HEK293 (cell line): ENCODE results near the gene CSTF1.

Experiments
- CTCF ChIA-PET: fragments of 350-600 bp; formaldehyde crosslinking; extraction: SDS; loops from one replicate; lab custom pipeline; 2021; ENCODE audit warnings: antibody characterized with exemption; lab: Yijun Ruan, JAX
- POLR2A ChIA-PET: fragments of 300-600 bp; formaldehyde crosslinking; extraction: SDS; loops from one replicate; lab custom pipeline; 2020; ENCODE audit warnings: antibody characterized with exemption, inconsistent platforms; lab: Yijun Ruan, JAX
- H3K27ac ChIP-seq: fragments of 200-500 bp; sonication (Bioruptor generic); 2 replicates; pipeline ENCODE4 v1.5.1; 2014; ENCODE audit warnings: low read depth, low read length, control low read depth, inconsistent platforms; ENCODE audit errors: extremely low read depth
- H3K36me3 ChIP-seq, 2 experiments: fragments of 200-500 bp in 1 of 2; sonication (Bioruptor generic) in 1 of 2; 1 replicate in 1 of 2; 2 replicates in 1 of 2; pipeline ENCODE4 v1.5.1; 2014 to 2017; ENCODE audit warnings: inconsistent platforms in 2 of 2, low read length in 2 of 2; ENCODE audit not compliant: control insufficient read depth in 2 of 2, insufficient read depth in 1 of 2
- H3K4me1 ChIP-seq: fragments of 200-500 bp; sonication (Bioruptor generic); 2 replicates; pipeline ENCODE4 v1.5.1; 2014; ENCODE audit warnings: mild to moderate bottlenecking, low read length, inconsistent platforms; ENCODE audit not compliant: control insufficient read depth, insufficient read depth
- H3K4me3 ChIP-seq: 2 replicates; pipeline ENCODE4 v1.5.1; 2011; ENCODE audit warnings: low read depth, mild to moderate bottlenecking, control low read depth, low read length, moderate library complexity
- H3K9me3 ChIP-seq: fragments of 200-500 bp; sonication (Bioruptor generic); 2 replicates; pipeline ENCODE4 v1.5.1; 2014; ENCODE audit warnings: low read depth, low read length, inconsistent platforms; ENCODE audit not compliant: control insufficient read depth, insufficient read depth
- HOXA7 ChIP-seq: sonication (generic); formaldehyde crosslinking; IDR thresholded peaks from 2 replicates; pipeline ENCODE4 v1.8.1; 2022; ENCODE audit warnings: missing genetic modification reagents, borderline replicate concordance
- PRDM6 ChIP-seq: fragments of 450-650 bp; formaldehyde crosslinking; IDR thresholded peaks from 2 replicates; pipeline ENCODE4 v1.5.1; 2017; ENCODE audit warnings: missing biosample characterization, missing genetic modification characterization
- ZBTB20 ChIP-seq: fragments of 450-650 bp; formaldehyde crosslinking; IDR thresholded peaks from 2 replicates; pipeline ENCODE4 v1.5.1; 2016; ENCODE audit warnings: missing biosample characterization, missing genetic modification characterization
- ZFP69B ChIP-seq: fragments of 450-650 bp; formaldehyde crosslinking; IDR thresholded peaks from 2 replicates; pipeline ENCODE4 v1.5.1; 2016; ENCODE audit warnings: missing biosample characterization, missing genetic modification characterization
- ZNF155 ChIP-seq: fragments of 450-650 bp; formaldehyde crosslinking; IDR thresholded peaks from 2 replicates; pipeline ENCODE4 v1.5.1; 2016; ENCODE audit warnings: missing biosample characterization, missing genetic modification characterization
- ZNF202 ChIP-seq: fragments of 450-650 bp; formaldehyde crosslinking; IDR thresholded peaks from 2 replicates; pipeline ENCODE4 v1.5.1; 2016; ENCODE audit warnings: missing biosample characterization, missing genetic modification characterization, borderline replicate concordance
- ZNF23 ChIP-seq: fragments of 450-650 bp; formaldehyde crosslinking; IDR thresholded peaks from 2 replicates; pipeline ENCODE4 v1.5.1; 2016; ENCODE audit warnings: missing biosample characterization, missing genetic modification characterization, borderline replicate concordance
- ZNF335 ChIP-seq: fragments of 450-650 bp; formaldehyde crosslinking; conservative IDR thresholded peaks from 2 replicates; pipeline ENCODE4 v1.5.1; 2016; ENCODE audit warnings: missing biosample characterization, missing genetic modification characterization
- ZNF624 ChIP-seq: fragments of 450-650 bp; formaldehyde crosslinking; IDR thresholded peaks from 2 replicates; pipeline ENCODE4 v1.5.1; 2017; ENCODE audit warnings: missing biosample characterization, missing genetic modification characterization
- ZNF626 ChIP-seq: fragments of 450-650 bp; sonication (Bioruptor Pico); formaldehyde crosslinking; IDR thresholded peaks from 2 replicates; pipeline ENCODE4 v1.5.1; 2018; ENCODE audit warnings: missing biosample characterization, missing genetic modification characterization, inconsistent platforms
- ZNF654 ChIP-seq: fragments of 450-650 bp; formaldehyde crosslinking; IDR thresholded peaks from 2 replicates; pipeline ENCODE4 v1.5.1; 2016; ENCODE audit warnings: low read depth, missing biosample characterization, missing genetic modification characterization
- ZNF76 ChIP-seq: fragments of 450-650 bp; formaldehyde crosslinking; IDR thresholded peaks from 2 replicates; pipeline ENCODE4; 2016; ENCODE audit warnings: low read depth, missing biosample characterization, missing genetic modification characterization, borderline replicate concordance
- ZNF777 ChIP-seq: fragments of 450-650 bp; formaldehyde crosslinking; IDR thresholded peaks from 2 replicates; pipeline ENCODE4 v1.5.1; 2017; ENCODE audit warnings: missing biosample characterization, missing genetic modification characterization, borderline replicate concordance
- ZNF785 ChIP-seq: fragments of 450-650 bp; formaldehyde crosslinking; IDR thresholded peaks from 2 replicates; pipeline ENCODE4 v1.5.1; 2016; ENCODE audit warnings: missing biosample characterization, missing genetic modification characterization
- ZSCAN30 ChIP-seq: fragments of 450-650 bp; IDR thresholded peaks from 2 replicates; pipeline ENCODE4 v1.5.1; 2018; ENCODE audit warnings: missing biosample characterization, mild to moderate bottlenecking, missing genetic modification characterization, moderate library complexity
- TF ChIP-seq, protein P1 (sequence below): fragments of 450-650 bp; formaldehyde crosslinking; IDR thresholded peaks from 2 replicates; pipeline ENCODE4 v1.5.1; 2016; ENCODE audit warnings: missing biosample characterization, missing genetic modification characterization
- TF ChIP-seq, protein P2 (sequence below): fragments of 450-650 bp; formaldehyde crosslinking; IDR thresholded peaks from 2 replicates; pipeline ENCODE4 v1.5.1; 2016; ENCODE audit warnings: missing biosample characterization, missing genetic modification characterization
- TF ChIP-seq, protein P3 (sequence below): fragments of 450-650 bp; formaldehyde crosslinking; IDR thresholded peaks from 2 replicates; pipeline ENCODE4 v1.5.1; 2017; ENCODE audit warnings: missing biosample characterization, missing genetic modification characterization

CSTF1 gene

DNA sequence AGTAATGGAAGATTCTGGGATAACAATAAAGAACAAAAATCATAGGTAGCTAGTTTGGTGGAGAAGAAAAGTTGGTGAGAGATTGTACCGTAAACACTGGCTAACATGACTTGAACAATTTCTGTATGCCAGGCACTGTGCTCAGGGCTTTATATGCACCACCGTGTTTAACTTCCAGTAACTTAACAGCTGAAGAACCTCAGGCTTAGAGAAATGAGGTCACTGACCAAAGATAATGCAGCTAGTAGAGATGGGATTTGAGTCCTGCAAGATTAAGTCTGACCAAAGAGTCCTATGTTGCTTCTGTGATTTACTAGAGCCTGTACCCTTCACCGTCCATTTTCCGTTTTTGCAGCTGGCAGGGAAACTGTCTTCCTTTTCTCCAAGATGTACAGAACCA lies 2.7 kb downstream of the CSTF1 start:
- peaks cover 4% of the 10 kb centered on the region; the same call in 1 of the 2 replicates for H3K4me1 ChIP-seq
- POLR2A ChIA-PET: interaction anchor here (1.3 kb wide), 1 partner anchor 36 kb away, joined by 3 read pairs; no protein-coding TSS in a partner anchor
- H3K27ac ChIP-seq: no peak overlapping the region
- peaks cover 24 to 72% of the 10 kb centered on the region in 2 experiments for H3K36me3 ChIP-seq
- TF ChIP-seq ZNF624 (no peak), ZNF777 (tag by site-specific recombination) (no peak)
- TF ChIP-seq, protein P1, sequence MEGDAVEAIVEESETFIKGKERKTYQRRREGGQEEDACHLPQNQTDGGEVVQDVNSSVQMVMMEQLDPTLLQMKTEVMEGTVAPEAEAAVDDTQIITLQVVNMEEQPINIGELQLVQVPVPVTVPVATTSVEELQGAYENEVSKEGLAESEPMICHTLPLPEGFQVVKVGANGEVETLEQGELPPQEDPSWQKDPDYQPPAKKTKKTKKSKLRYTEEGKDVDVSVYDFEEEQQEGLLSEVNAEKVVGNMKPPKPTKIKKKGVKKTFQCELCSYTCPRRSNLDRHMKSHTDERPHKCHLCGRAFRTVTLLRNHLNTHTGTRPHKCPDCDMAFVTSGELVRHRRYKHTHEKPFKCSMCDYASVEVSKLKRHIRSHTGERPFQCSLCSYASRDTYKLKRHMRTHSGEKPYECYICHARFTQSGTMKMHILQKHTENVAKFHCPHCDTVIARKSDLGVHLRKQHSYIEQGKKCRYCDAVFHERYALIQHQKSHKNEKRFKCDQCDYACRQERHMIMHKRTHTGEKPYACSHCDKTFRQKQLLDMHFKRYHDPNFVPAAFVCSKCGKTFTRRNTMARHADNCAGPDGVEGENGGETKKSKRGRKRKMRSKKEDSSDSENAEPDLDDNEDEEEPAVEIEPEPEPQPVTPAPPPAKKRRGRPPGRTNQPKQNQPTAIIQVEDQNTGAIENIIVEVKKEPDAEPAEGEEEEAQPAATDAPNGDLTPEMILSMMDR (tag by site-specific recombination): no peak
- CTCF ChIA-PET: interaction anchor here (0.9 to 1.3 kb wide), 2 partner anchors 9 to 155 kb away, joined by 3 to 4 read pairs; no protein-coding TSS in a partner anchor
- H3K9me3 ChIP-seq: no peaks in the 10 kb centered on the region
- H3K4me3 ChIP-seq: no peak overlapping the region

GRCh38 chr20:56400001-56400640 lies 7.7 kb downstream of the CSTF1 start:
- ChIA-PET CTCF (interaction anchor here (0.7 to 1.4 kb wide), 5 partner anchors 9 to 151 kb away, joined by 3 to 4 read pairs (median 3); partner anchors contain the start of gene CASS4), POLR2A (no interaction called here)
- H3K27ac ChIP-seq: no peak overlapping the region
- H3K36me3 ChIP-seq: peaks cover 56 to 98% of the 10 kb centered on the region in 2 experiments
- no peaks in the 10 kb centered on the region for H3K9me3 ChIP-seq
- H3K4me1 ChIP-seq: no peaks in the 10 kb centered on the region
- TF ChIP-seq ZNF785 (tag by site-specific recombination) (no peak), ZBTB20 (no peak), ZNF155 (tag by site-specific recombination) (no peak), PRDM6 (no peak), ZNF76 (tag by site-specific recombination) (no peak), ZNF335 (no peak), ZFP69B (tag by site-specific recombination) (no peak), ZNF626 (tag by site-specific recombination) (no peak), ZNF23 (tag by site-specific recombination) (no peak), ZNF202 (no peak), ZSCAN30 (no peak), ZNF654 (tag by site-specific recombination) (peak; percentile 46)
- TF ChIP-seq, protein P1 (tag by site-specific recombination): 0 out of 2 replicates have a peak, but pooled peaks have one; percentile 13
- no peak overlapping the region for H3K4me3 ChIP-seq

DNA sequence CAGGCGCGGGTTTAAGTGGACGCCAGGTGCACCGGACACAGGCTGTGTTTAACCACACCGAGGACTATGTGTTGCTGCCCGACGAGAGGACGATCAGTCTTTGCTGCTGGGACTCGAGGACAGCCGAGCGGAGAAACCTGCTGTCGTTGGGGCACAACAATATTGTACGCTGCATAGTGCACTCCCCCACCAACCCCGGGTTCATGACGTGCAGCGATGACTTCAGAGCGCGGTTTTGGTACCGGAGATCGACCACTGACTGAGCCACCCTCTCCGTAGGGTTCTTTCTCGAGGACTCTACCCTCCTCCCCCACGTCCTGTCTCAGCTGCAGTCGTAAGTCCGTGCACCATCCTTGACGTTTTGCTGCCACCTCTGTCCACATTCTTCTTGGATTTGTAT lies 11.0 kb downstream of the CSTF1 start:
- no peaks in the 10 kb centered on the region for H3K9me3 ChIP-seq
- H3K4me1 ChIP-seq: no peaks in the 10 kb centered on the region
- H3K36me3 ChIP-seq: peaks cover 70 to 93% of the 10 kb centered on the region in 2 experiments
- ChIA-PET POLR2A (no interaction called here), CTCF (interaction anchor here (1.5 kb wide), 1 partner anchor 11 kb away, joined by 5 read pairs; the partner anchor contains the start of genes AURKA and CSTF1)
- no peak overlapping the region for H3K4me3 ChIP-seq
- H3K27ac ChIP-seq: no peak overlapping the region
- TF ChIP-seq, protein P2, sequence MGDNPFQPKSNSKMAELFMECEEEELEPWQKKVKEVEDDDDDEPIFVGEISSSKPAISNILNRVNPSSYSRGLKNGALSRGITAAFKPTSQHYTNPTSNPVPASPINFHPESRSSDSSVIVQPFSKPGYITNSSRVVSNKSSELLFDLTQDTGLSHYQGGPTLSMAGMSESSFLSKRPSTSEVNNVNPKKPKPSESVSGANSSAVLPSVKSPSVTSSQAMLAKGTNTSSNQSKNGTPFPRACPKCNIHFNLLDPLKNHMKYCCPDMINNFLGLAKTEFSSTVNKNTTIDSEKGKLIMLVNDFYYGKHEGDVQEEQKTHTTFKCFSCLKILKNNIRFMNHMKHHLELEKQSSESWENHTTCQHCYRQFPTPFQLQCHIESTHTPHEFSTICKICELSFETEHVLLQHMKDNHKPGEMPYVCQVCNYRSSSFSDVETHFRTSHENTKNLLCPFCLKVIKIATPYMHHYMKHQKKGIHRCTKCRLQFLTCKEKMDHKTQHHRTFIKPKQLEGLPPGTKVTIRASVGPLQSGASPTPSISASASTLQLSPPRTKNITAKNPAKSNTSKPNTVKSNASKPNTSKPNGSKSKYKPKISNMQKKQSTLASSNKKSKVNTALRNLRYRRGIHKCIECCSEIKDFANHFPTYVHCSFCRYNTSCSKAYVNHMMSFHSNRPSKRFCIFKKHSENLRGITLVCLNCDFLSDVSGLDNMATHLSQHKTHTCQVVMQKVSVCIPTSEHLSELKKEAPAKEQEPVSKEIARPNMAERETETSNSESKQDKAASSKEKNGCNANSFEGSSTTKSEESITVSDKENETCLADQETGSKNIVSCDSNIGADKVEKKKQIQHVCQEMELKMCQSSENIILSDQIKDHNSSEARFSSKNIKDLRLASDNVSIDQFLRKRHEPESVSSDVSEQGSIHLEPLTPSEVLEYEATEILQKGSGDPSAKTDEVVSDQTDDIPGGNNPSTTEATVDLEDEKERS (tag by site-specific recombination): no peak
- TF ChIP-seq, protein P3, sequence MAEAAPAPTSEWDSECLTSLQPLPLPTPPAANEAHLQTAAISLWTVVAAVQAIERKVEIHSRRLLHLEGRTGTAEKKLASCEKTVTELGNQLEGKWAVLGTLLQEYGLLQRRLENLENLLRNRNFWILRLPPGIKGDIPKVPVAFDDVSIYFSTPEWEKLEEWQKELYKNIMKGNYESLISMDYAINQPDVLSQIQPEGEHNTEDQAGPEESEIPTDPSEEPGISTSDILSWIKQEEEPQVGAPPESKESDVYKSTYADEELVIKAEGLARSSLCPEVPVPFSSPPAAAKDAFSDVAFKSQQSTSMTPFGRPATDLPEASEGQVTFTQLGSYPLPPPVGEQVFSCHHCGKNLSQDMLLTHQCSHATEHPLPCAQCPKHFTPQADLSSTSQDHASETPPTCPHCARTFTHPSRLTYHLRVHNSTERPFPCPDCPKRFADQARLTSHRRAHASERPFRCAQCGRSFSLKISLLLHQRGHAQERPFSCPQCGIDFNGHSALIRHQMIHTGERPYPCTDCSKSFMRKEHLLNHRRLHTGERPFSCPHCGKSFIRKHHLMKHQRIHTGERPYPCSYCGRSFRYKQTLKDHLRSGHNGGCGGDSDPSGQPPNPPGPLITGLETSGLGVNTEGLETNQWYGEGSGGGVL (tag by site-specific recombination): no peak
- TF ChIP-seq HOXA7 (CRISPR knock-in tag): no peak
